ENCODE results near the gene TYW3. TPM values are rescaled to one million over a fixed set of nuclear protein-coding genes. Genes with fewer than 3 reads are reported as not detected.

TYW3 gene
- total RNA-seq, 1 donor from 2014 or later: 14.8 TPM

DNA sequence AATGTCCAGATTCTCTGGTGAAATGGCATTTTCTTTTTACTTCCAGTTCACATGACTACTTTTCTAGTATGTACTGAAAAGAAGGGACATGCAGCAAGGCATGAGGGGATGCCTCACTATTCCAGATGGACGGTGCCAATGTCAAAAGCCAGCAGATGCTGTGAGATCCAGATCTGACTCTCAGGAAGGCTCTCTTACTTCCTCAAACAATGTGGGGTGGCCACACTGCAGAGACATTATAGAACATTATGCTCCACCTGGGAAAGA, 17.8 kb upstream of the TYW3 start:
- TF ChIP-seq, protein P1, sequence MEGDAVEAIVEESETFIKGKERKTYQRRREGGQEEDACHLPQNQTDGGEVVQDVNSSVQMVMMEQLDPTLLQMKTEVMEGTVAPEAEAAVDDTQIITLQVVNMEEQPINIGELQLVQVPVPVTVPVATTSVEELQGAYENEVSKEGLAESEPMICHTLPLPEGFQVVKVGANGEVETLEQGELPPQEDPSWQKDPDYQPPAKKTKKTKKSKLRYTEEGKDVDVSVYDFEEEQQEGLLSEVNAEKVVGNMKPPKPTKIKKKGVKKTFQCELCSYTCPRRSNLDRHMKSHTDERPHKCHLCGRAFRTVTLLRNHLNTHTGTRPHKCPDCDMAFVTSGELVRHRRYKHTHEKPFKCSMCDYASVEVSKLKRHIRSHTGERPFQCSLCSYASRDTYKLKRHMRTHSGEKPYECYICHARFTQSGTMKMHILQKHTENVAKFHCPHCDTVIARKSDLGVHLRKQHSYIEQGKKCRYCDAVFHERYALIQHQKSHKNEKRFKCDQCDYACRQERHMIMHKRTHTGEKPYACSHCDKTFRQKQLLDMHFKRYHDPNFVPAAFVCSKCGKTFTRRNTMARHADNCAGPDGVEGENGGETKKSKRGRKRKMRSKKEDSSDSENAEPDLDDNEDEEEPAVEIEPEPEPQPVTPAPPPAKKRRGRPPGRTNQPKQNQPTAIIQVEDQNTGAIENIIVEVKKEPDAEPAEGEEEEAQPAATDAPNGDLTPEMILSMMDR (IDR thresholded peaks at IDR 0.05; ENCODE audit: unreplicated experiment): no peak
- no peak for DNase-seq (ENCODE audit: low spot score)
- Mint-ChIP-seq H3K4me3 (ENCODE audit: unreplicated experiment) (no peak overlapping the region), H3K27me3 (ENCODE audit: unreplicated experiment) (no peaks in the 10 kb centered on the region), H3K9me3 (ENCODE audit: unreplicated experiment) (no peaks in the 10 kb centered on the region), H3K4me1 (ENCODE audit: unreplicated experiment) (no peaks in the 10 kb centered on the region), H3K27ac (ENCODE audit: unreplicated experiment) (no peak overlapping the region), H3K36me3 (ENCODE audit: low read depth, unreplicated experiment) (peaks cover 8% of the 10 kb centered on the region)

DNA sequence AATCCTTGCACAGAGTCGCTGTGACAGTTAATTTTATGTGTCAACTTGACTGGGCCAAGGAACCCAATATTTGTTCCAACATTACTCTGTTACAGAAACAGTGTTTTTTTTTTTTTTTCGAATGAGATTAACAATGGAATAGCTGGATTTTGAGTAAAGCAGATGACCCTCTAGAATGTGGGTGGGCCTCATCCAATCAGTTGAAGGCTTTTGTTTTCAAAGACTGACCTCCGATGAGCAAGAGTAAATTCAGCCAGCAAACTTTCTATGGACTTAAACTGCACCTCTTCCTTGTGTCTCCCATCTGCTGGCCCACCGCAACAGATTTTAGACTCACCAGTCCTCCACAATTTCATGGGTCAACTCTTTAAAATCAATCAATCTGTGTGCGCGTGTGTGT, 17.1 kb upstream of the TYW3 start:
- Mint-ChIP-seq H3K4me3 (ENCODE audit: unreplicated experiment) (no peak overlapping the region), H3K36me3 (ENCODE audit: low read depth, unreplicated experiment) (peaks cover 9% of the 10 kb centered on the region), H3K4me1 (ENCODE audit: unreplicated experiment) (no peaks in the 10 kb centered on the region), H3K27ac (ENCODE audit: unreplicated experiment) (no peak overlapping the region), H3K27me3 (ENCODE audit: unreplicated experiment) (no peaks in the 10 kb centered on the region), H3K9me3 (ENCODE audit: unreplicated experiment) (no peaks in the 10 kb centered on the region)
- no peak for DNase-seq (ENCODE audit: low spot score)
- TF ChIP-seq, protein P1 (IDR thresholded peaks at IDR 0.05; ENCODE audit: unreplicated experiment): no peak

DNA sequence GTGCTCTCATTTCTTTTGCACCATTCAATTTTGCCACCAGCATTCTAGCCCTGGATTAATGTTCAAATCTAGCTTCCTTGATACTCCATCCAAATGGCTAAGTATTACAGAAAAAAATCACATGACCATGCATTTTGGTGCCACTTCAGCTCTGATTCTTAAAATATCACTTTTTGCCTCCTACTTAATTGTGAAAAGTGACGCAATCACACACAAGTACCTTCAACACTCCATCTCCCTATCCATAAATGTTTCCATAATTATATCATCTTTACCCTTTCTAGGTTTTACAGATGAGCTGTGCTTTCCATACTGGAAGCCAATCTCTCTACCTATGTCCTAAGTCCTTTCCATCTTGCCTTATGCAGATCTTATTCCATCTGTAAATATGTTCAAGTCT, 16.1 kb upstream of the TYW3 start:
- TF ChIP-seq, protein P1 (IDR thresholded peaks at IDR 0.05; ENCODE audit: unreplicated experiment): no peak
- no peak overlapping the region for H3K4me3 Mint-ChIP-seq (ENCODE audit: unreplicated experiment)
- H3K27me3 Mint-ChIP-seq (ENCODE audit: unreplicated experiment): no peaks in the 10 kb centered on the region
- no peak overlapping the region for H3K27ac Mint-ChIP-seq (ENCODE audit: unreplicated experiment)
- H3K4me1 Mint-ChIP-seq (ENCODE audit: unreplicated experiment): no peaks in the 10 kb centered on the region
- peaks cover 9% of the 10 kb centered on the region for H3K36me3 Mint-ChIP-seq (ENCODE audit: low read depth, unreplicated experiment)
- no peaks in the 10 kb centered on the region for H3K9me3 Mint-ChIP-seq (ENCODE audit: unreplicated experiment)
- DNase-seq (ENCODE audit: low spot score): no peak

DNA sequence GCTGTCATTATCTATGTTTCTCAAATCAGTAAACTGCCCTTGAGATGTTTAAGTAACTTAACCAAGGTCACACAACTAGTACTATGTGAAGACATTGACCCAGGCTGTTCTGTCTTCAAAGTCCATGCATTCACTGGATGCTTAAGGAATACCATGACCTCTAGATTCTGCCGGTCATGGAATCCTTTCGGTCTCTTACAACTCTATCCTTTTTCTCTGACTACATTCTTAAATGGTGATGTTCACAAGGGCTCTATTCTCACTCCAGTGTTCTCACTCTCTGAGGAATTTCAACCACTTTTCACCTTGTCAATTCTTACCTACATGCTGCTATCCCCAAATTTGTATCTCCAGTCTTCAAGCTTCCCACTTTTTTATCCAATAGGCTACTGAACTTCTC, 15.3 kb upstream of the TYW3 start:
- Mint-ChIP-seq H3K27me3 (ENCODE audit: unreplicated experiment) (no peaks in the 10 kb centered on the region), H3K4me3 (ENCODE audit: unreplicated experiment) (no peak overlapping the region), H3K9me3 (ENCODE audit: unreplicated experiment) (no peaks in the 10 kb centered on the region), H3K36me3 (ENCODE audit: low read depth, unreplicated experiment) (peaks cover 9% of the 10 kb centered on the region), H3K27ac (ENCODE audit: unreplicated experiment) (no peak overlapping the region), H3K4me1 (ENCODE audit: unreplicated experiment) (no peaks in the 10 kb centered on the region)
- no peak for DNase-seq (ENCODE audit: low spot score)
- TF ChIP-seq, protein P1 (IDR thresholded peaks at IDR 0.05; ENCODE audit: unreplicated experiment): no peak

DNA sequence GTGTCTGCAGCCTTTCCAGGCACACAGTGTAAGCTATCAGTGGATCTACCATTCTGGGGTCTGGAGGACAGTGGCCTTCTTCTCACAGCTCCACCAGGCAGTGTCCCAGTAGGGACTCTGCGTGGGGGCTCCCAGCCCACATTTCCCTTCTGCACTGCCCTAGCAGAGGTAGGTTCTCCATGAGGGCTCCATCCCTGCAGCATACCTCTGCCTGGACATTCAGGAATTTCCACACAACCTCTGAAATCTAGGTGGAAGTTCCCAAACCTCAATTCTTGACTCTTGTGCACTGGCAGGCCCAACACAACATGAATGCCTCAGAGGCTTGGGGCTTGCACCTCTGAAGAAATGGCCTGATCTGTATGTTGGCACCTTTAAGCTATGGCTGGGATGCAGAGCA, 6.9 kb upstream of the TYW3 start:
- peaks cover 34% of the 10 kb centered on the region for H3K36me3 Mint-ChIP-seq (ENCODE audit: low read depth, unreplicated experiment)
- TF ChIP-seq, protein P1 (IDR thresholded peaks at IDR 0.05; ENCODE audit: unreplicated experiment): no peak
- no peaks in the 10 kb centered on the region for H3K4me1 Mint-ChIP-seq (ENCODE audit: unreplicated experiment)
- H3K27me3 Mint-ChIP-seq (ENCODE audit: unreplicated experiment): peaks cover 4% of the 10 kb centered on the region
- H3K27ac Mint-ChIP-seq (ENCODE audit: unreplicated experiment): no peak overlapping the region
- peaks cover 9% of the 10 kb centered on the region for H3K9me3 Mint-ChIP-seq (ENCODE audit: unreplicated experiment)
- no peak overlapping the region for H3K4me3 Mint-ChIP-seq (ENCODE audit: unreplicated experiment)
- no peak for DNase-seq (ENCODE audit: low spot score)
